GM23338 (cell line): Measurements from ENCODE around the gene UBE2G2. TPM values are rescaled to one million over a fixed set of nuclear protein-coding genes. Genes with fewer than 3 reads are reported as not detected.

Experiments
- ATAC-seq: fragments of 200-7000 bp; cut with Tn5 transposase; 3 replicates; pipeline ENCODE4 v1.9.1; 2020
- DNase-seq: peaks from one replicate; pipeline ENCODE4 v3.0.0-alpha.2; 2015; ENCODE audit warnings: low spot score
- H2AFZ ChIP-seq: fragments of 200-600 bp; sonication (generic); 2 replicates; pipeline ENCODE4 v1.8.0; 2016; ENCODE audit warnings: antibody characterized with exemption, mild to moderate bottlenecking, moderate library complexity
- H3F3A ChIP-seq: fragments of 200-600 bp; sonication (generic); replicated peaks from 2 replicates; pipeline ENCODE4 v1.8.0; 2017; ENCODE audit warnings: antibody characterized with exemption, mixed run types, low read depth
- H3K27ac ChIP-seq: fragments of 200-600 bp; sonication (generic); 2 replicates; pipeline ENCODE4 v1.6.1; 2016; ENCODE audit warnings: low read depth
- H3K27me3 ChIP-seq: fragments of 200-600 bp; sonication (generic); 2 replicates; pipeline ENCODE4 v1.8.0; 2016; ENCODE audit warnings: mild to moderate bottlenecking, mixed run types, moderate library complexity; ENCODE audit not compliant: insufficient read depth
- H3K36me3 ChIP-seq: fragments of 200-600 bp; sonication (generic); 2 replicates; pipeline ENCODE4 v1.8.0; 2016; ENCODE audit warnings: mild to moderate bottlenecking; ENCODE audit not compliant: insufficient read depth
- H3K4me1 ChIP-seq: fragments of 200-600 bp; sonication (generic); 2 replicates; pipeline ENCODE4 v1.8.0; 2016; ENCODE audit warnings: mild to moderate bottlenecking, moderate library complexity; ENCODE audit not compliant: insufficient read depth
- H3K4me2 ChIP-seq: fragments of 200-600 bp; sonication (generic); 2 replicates; pipeline ENCODE4 v1.7.1; 2017; ENCODE audit warnings: mixed run types
- H3K4me3 ChIP-seq: fragments of 200-600 bp; sonication (generic); 2 replicates; pipeline ENCODE4 v1.6.1; 2016; ENCODE audit warnings: mixed run types
- H3K79me2 ChIP-seq: fragments of 200-600 bp; sonication (generic); replicated peaks from 2 replicates; pipeline ENCODE4 v1.8.0; 2017; ENCODE audit warnings: mild to moderate bottlenecking; ENCODE audit not compliant: insufficient read depth
- H3K9me2 ChIP-seq: fragments of 200-600 bp; sonication (generic); 2 replicates; pipeline ENCODE4 v1.8.0; 2017; ENCODE audit not compliant: insufficient read depth
- H4K20me1 ChIP-seq: fragments of 200-600 bp; sonication (generic); replicated peaks from 2 replicates; pipeline ENCODE4 v1.8.0; 2017; ENCODE audit warnings: mild to moderate bottlenecking; ENCODE audit not compliant: insufficient read depth
- H3K27ac Mint-ChIP-seq: 2 replicates; pipeline ENCODE4 v1.8.0; 2020; ENCODE audit warnings: inconsistent platforms, mild to moderate bottlenecking, moderate library complexity, mixed read lengths
- H3K27me3 Mint-ChIP-seq: 3 replicates; pipeline ENCODE4 v1.8.0; 2022; ENCODE audit warnings: low read depth, mild to moderate bottlenecking, moderate library complexity, mixed read lengths, inconsistent platforms; ENCODE audit not compliant: insufficient read depth, poor library complexity
- H3K36me3 Mint-ChIP-seq: 3 replicates; pipeline ENCODE4 v1.8.0; 2021; ENCODE audit warnings: low read depth, mild to moderate bottlenecking, inconsistent platforms, moderate library complexity, mixed read lengths
- H3K4me1 Mint-ChIP-seq: 3 replicates; pipeline ENCODE4 v1.8.0; 2020; ENCODE audit warnings: mild to moderate bottlenecking, inconsistent platforms, mixed read lengths
- H3K4me3 Mint-ChIP-seq: 3 replicates; pipeline ENCODE4 v1.8.0; 2021; ENCODE audit warnings: moderate library complexity, mild to moderate bottlenecking, inconsistent platforms, mixed read lengths
- H3K9me3 Mint-ChIP-seq: 3 replicates; pipeline ENCODE4 v1.8.0; 2020; ENCODE audit warnings: moderate library complexity, mild to moderate bottlenecking, inconsistent platforms, mixed read lengths
- CREB1 ChIP-seq: fragments of 250-450 bp; sonication (Bioruptor Pico); IDR thresholded peaks from 2 replicates; pipeline ENCODE4 v1.5.0; 2020; ENCODE audit warnings: low read depth, mild to moderate bottlenecking, moderate library complexity
- CTCF ChIP-seq, 2 experiments: fragments of 200-600 bp in 1 of 2; sonication (generic) in 1 of 2; conservative IDR thresholded peaks; 2 replicates each; pipeline versions ENCODE4 v1.5.1 to v1.6.1; 2016 to 2017; ENCODE audit warnings: antibody characterized with exemption in 2 of 2, low read depth in 2 of 2, mild to moderate bottlenecking in 2 of 2, moderate library complexity in 1 of 2
- EZH2 ChIP-seq: fragments of 200-600 bp; sonication (generic); IDR thresholded peaks from one replicate; pipeline ENCODE4 v1.8.0; 2017; ENCODE audit warnings: antibody characterized with exemption, mild to moderate bottlenecking, low read depth; ENCODE audit not compliant: unreplicated experiment
- EZH2phosphoT487 ChIP-seq: fragments of 200-600 bp; sonication (generic); IDR thresholded peaks from one replicate; pipeline ENCODE4 v1.8.1; 2018; ENCODE audit warnings: antibody characterized with exemption; ENCODE audit not compliant: unreplicated experiment
- JUNB ChIP-seq: IDR thresholded peaks from one replicate; pipeline ENCODE4 v1.6.1; 2016; ENCODE audit warnings: antibody characterized with exemption; ENCODE audit not compliant: unreplicated experiment
- NANOG ChIP-seq: IDR thresholded peaks from 2 replicates; pipeline ENCODE4 v1.6.1; 2016; ENCODE audit warnings: antibody characterized with exemption, borderline replicate concordance
- POLR2AphosphoS5 ChIP-seq: IDR thresholded peaks from 2 replicates; pipeline ENCODE4 v1.6.1; 2016; ENCODE audit warnings: antibody characterized with exemption, low read depth
- REST ChIP-seq: IDR thresholded peaks from one replicate; pipeline ENCODE4 v1.6.1; 2018; ENCODE audit warnings: antibody characterized with exemption; ENCODE audit not compliant: unreplicated experiment
- STAT1 ChIP-seq: IDR thresholded peaks from one replicate; pipeline ENCODE4 v1.6.1; 2016; ENCODE audit warnings: antibody characterized with exemption; ENCODE audit not compliant: unreplicated experiment
- ZNF114 ChIP-seq: fragments of 250-450 bp; sonication (Bioruptor Pico); IDR thresholded peaks from 2 replicates; pipeline ENCODE4 v1.5.0; 2020; ENCODE audit warnings: mild to moderate bottlenecking, moderate library complexity
- ZNF331 ChIP-seq: fragments of 250-450 bp; sonication (Bioruptor Pico); IDR thresholded peaks from 2 replicates; pipeline ENCODE4 v1.5.0; 2020; ENCODE audit warnings: low read depth, mild to moderate bottlenecking, moderate library complexity
- ZNF462 ChIP-seq: fragments of 250-450 bp; sonication (Bioruptor Pico); IDR thresholded peaks from 2 replicates; pipeline ENCODE4 v1.5.0; 2020; ENCODE audit warnings: mild to moderate bottlenecking, moderate library complexity
- polyA plus RNA-seq: library from polyadenylated mRNA; unstranded; fragments of >200 nt; fragmentation: Nextera tagmentation; extraction: Ambion mirVana; gene quantifications from 2 replicates; pipeline ENCODE4 v1.2.1, GENCODE V29; 2016
- total RNA-seq: library from RNA; depleted of rRNA; stranded (reverse); fragments of >200 nt; shearing (Covaris generic); gene quantifications from 2 replicates; pipeline ENCODE4 v1.2.3, GENCODE V29; 2014
- TF ChIP-seq, protein P1 (sequence below): IDR thresholded peaks from 2 replicates; pipeline ENCODE4 v1.6.1; 2016; ENCODE audit warnings: antibody characterized with exemption

The UBE2G2 gene
- total and polyA plus RNA-seq, 2 experiments from 2014 or later: 66.4 to 100 TPM

GRCh38 chr21:44783020-44783696 lies 18.5 kb downstream of the UBE2G2 start:
- no peaks in the 10 kb centered on the region for H3K9me3 Mint-ChIP-seq
- Histone ChIP-seq H3K27ac (no peak overlapping the region), H3F3A (no peaks in the 10 kb centered on the region), H3K27me3 (no peaks in the 10 kb centered on the region), H3K79me2 (peaks cover 99% of the 10 kb centered on the region), H2AFZ (no peak overlapping the region), H3K36me3 (peaks cover 5% of the 10 kb centered on the region; the same call in 1 of the 2 replicates), H3K4me3 (no peak overlapping the region), H3K9me2 (no peaks in the 10 kb centered on the region), H3K4me1 (no peaks in the 10 kb centered on the region), H3K4me2 (no peak overlapping the region), H4K20me1 (peaks cover 30% of the 10 kb centered on the region)
- H3K27ac Mint-ChIP-seq: no peak overlapping the region
- no peak for ATAC-seq
- H3K4me3 Mint-ChIP-seq: no peak overlapping the region
- H3K4me1 Mint-ChIP-seq: no peaks in the 10 kb centered on the region
- DNase-seq: no peak
- peaks cover 2% of the 10 kb centered on the region for H3K27me3 Mint-ChIP-seq
- H3K36me3 Mint-ChIP-seq: peaks cover 39% of the 10 kb centered on the region
- TF ChIP-seq STAT1 (no peak), CREB1 (CRISPR knock-in tag) (no peak), POLR2AphosphoS5 (no peak), CTCF (conservative IDR thresholded peaks at IDR 0.05; ENCODE audit: low read depth in 2 of 2) (no peak), ZNF462 (no peak), EZH2phosphoT487 (no peak), JUNB (no peak), REST (no peak), ZNF114 (no peak), EZH2 (no peak), NANOG (no peak), ZNF331 (CRISPR knock-in tag) (no peak)
- TF ChIP-seq, protein P1, sequence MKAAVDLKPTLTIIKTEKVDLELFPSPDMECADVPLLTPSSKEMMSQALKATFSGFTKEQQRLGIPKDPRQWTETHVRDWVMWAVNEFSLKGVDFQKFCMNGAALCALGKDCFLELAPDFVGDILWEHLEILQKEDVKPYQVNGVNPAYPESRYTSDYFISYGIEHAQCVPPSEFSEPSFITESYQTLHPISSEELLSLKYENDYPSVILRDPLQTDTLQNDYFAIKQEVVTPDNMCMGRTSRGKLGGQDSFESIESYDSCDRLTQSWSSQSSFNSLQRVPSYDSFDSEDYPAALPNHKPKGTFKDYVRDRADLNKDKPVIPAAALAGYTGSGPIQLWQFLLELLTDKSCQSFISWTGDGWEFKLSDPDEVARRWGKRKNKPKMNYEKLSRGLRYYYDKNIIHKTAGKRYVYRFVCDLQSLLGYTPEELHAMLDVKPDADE: no peak
